Measurements from ENCODE around the gene RADIL. TPM values are rescaled to one million over a fixed set of nuclear protein-coding genes. Genes with fewer than 3 reads are reported as not detected.

Gene RADIL
- total and polyA plus RNA-seq, 2 of the 13 experiments (the other 11 are each of a cell fraction or from before 2014, with no cell fraction given), result 0.05 to 0.09 TPM

DNA sequence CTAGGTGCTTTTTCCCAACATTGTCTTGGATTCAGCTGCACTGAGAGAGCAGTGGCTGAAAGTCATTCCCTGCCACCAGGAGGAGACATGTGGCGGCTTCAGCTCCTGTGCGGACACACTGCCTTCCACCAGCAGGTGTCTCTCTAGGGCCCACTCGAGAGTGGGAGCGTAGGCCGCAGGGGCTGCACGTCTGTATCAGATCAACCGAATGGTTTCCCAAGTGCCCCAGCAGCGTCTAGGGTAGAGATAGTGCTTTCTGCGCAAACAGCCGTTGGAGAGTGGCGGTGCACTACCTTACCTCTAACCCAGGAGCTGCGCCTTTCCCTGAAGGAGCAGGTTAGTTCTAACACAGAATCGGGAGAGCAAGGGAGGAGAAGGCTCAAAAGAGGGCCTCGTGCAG, 53.3 kb downstream of the RADIL start (continued):
- no peak for TF ChIP-seq NFIC (IDR thresholded peaks at IDR 0.05; ENCODE audit: low read length)
- TF ChIP-seq MAFF (IDR thresholded peaks at IDR 0.05; ENCODE audit: low read depth, low read length), result no peak
- no peak for TF ChIP-seq ZNF18 (CRISPR knock-in tag; IDR thresholded peaks at IDR 0.05; ENCODE audit: insufficient replicate concordance)
- TF ChIP-seq, protein P1, sequence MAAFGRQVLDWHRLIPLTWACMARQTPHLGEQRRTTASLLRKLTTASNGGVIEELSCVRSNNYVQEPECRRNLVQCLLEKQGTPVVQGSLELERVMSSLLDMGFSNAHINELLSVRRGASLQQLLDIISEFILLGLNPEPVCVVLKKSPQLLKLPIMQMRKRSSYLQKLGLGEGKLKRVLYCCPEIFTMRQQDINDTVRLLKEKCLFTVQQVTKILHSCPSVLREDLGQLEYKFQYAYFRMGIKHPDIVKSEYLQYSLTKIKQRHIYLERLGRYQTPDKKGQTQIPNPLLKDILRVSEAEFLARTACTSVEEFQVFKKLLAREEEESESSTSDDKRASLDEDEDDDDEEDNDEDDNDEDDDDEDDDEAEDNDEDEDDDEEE (CRISPR knock-in tag; IDR thresholded peaks at IDR 0.05), result no peak
- TF ChIP-seq SMC3 (IDR thresholded peaks at IDR 0.05; ENCODE audit: low read length), result peak; percentile 97
- TF ChIP-seq CAMTA2 (CRISPR knock-in tag; IDR thresholded peaks at IDR 0.05; ENCODE audit: borderline replicate concordance), result no peak
- peak; percentile 54; the same call in 1 of the 2 replicates for TF ChIP-seq MIER2 (CRISPR knock-in tag; IDR thresholded peaks at IDR 0.05)
- peak; percentile 79; the same call in 1 of the 2 replicates for TF ChIP-seq ZNF614 (CRISPR knock-in tag; IDR thresholded peaks at IDR 0.05; ENCODE audit: borderline replicate concordance)
- no peak for TF ChIP-seq TRAFD1 (CRISPR knock-in tag; IDR thresholded peaks at IDR 0.05; ENCODE audit: borderline replicate concordance)
- TF ChIP-seq HNF1B (CRISPR knock-in tag; IDR thresholded peaks at IDR 0.05), result peak; percentile 54; the same call in 1 of the 2 replicates
- TF ChIP-seq TBL1XR1 (IDR thresholded peaks at IDR 0.05; ENCODE audit: borderline replicate concordance, low read length, partially characterized antibody), result no peak
- no peak for TF ChIP-seq HNF4G (IDR thresholded peaks at IDR 0.05; ENCODE audit: borderline replicate concordance, low read depth, low read length)
- no peak for TF ChIP-seq HNF4G (CRISPR knock-in tag; IDR thresholded peaks at IDR 0.05; ENCODE audit: borderline replicate concordance, low read depth)
- TF ChIP-seq, protein P2, sequence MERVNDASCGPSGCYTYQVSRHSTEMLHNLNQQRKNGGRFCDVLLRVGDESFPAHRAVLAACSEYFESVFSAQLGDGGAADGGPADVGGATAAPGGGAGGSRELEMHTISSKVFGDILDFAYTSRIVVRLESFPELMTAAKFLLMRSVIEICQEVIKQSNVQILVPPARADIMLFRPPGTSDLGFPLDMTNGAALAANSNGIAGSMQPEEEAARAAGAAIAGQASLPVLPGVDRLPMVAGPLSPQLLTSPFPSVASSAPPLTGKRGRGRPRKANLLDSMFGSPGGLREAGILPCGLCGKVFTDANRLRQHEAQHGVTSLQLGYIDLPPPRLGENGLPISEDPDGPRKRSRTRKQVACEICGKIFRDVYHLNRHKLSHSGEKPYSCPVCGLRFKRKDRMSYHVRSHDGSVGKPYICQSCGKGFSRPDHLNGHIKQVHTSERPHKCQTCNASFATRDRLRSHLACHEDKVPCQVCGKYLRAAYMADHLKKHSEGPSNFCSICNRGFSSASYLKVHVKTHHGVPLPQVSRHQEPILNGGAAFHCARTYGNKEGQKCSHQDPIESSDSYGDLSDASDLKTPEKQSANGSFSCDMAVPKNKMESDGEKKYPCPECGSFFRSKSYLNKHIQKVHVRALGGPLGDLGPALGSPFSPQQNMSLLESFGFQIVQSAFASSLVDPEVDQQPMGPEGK (CRISPR knock-in tag; IDR thresholded peaks at IDR 0.05), result peak; percentile 46; the same call in 1 of the 2 replicates
- no peak for TF ChIP-seq ELF4 (CRISPR knock-in tag; IDR thresholded peaks at IDR 0.05; ENCODE audit: borderline replicate concordance)
- TF ChIP-seq, protein P3, sequence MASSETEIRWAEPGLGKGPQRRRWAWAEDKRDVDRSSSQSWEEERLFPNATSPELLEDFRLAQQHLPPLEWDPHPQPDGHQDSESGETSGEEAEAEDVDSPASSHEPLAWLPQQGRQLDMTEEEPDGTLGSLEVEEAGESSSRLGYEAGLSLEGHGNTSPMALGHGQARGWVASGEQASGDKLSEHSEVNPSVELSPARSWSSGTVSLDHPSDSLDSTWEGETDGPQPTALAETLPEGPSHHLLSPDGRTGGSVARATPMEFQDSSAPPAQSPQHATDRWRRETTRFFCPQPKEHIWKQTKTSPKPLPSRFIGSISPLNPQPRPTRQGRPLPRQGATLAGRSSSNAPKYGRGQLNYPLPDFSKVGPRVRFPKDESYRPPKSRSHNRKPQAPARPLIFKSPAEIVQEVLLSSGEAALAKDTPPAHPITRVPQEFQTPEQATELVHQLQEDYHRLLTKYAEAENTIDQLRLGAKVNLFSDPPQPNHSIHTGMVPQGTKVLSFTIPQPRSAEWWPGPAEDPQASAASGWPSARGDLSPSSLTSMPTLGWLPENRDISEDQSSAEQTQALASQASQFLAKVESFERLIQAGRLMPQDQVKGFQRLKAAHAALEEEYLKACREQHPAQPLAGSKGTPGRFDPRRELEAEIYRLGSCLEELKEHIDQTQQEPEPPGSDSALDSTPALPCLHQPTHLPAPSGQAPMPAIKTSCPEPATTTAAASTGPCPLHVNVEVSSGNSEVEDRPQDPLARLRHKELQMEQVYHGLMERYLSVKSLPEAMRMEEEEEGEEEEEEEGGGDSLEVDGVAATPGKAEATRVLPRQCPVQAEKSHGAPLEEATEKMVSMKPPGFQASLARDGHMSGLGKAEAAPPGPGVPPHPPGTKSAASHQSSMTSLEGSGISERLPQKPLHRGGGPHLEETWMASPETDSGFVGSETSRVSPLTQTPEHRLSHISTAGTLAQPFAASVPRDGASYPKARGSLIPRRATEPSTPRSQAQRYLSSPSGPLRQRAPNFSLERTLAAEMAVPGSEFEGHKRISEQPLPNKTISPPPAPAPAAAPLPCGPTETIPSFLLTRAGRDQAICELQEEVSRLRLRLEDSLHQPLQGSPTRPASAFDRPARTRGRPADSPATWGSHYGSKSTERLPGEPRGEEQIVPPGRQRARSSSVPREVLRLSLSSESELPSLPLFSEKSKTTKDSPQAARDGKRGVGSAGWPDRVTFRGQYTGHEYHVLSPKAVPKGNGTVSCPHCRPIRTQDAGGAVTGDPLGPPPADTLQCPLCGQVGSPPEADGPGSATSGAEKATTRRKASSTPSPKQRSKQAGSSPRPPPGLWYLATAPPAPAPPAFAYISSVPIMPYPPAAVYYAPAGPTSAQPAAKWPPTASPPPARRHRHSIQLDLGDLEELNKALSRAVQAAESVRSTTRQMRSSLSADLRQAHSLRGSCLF (CRISPR knock-in tag; IDR thresholded peaks at IDR 0.05; ENCODE audit: borderline replicate concordance), result no peak
